ENCODE results near the gene PNKD.

Gene PNKD

GRCh38 chr2:218345491-218346236 is 75.3 kb downstream of the PNKD start:
- no peak for DNase-seq

- DNase-seq = no peak
Measured at GRCh38 chr2:218347172-218347571, 76.9 kb downstream of the PNKD start.

GRCh38 chr2:218354045-218354444 is 83.7 kb downstream of the PNKD start:
- DNase-seq = no peak

GRCh38 chr2:218354850-218355443 is 84.6 kb downstream of the PNKD start:
- no peak for DNase-seq

- DNase-seq = no peak
Measured at GRCh38 chr2:218357236-218358177, 87.2 kb downstream of the PNKD start.

- no peak for DNase-seq
Measured at GRCh38 chr2:218360453-218360852, 90.1 kb downstream of the PNKD start.

- no peak for DNase-seq
Measured at GRCh38 chr2:218362606-218363005, 92.3 kb downstream of the PNKD start.

- no peak for DNase-seq
Measured at GRCh38 chr2:218363736-218364135, 93.4 kb downstream of the PNKD start.

GRCh38 chr2:218364196-218364595 is 93.9 kb downstream of the PNKD start:
- DNase-seq = no peak

GRCh38 chr2:218366621-218367414 is 96.5 kb downstream of the PNKD start:
- DNase-seq = no peak

- DNase-seq = peak; percentile 7
Measured at GRCh38 chr2:218367415-218368149, 97.3 kb downstream of the PNKD start.

- no peak for DNase-seq
Measured at GRCh38 chr2:218368150-218368528, 97.8 kb downstream of the PNKD start.

GRCh38 chr2:218368621-218369153 is 98.4 kb downstream of the PNKD start:
- no peak for DNase-seq

- no peak for DNase-seq
Measured at GRCh38 chr2:218369330-218369729, 99.0 kb downstream of the PNKD start.

- DNase-seq = no peak
Measured at GRCh38 chr2:218370410-218371063, 100.2 kb downstream of the PNKD start.

GRCh38 chr2:218371983-218372350 is 101.6 kb downstream of the PNKD start:
- DNase-seq = no peak

- DNase-seq = no peak
Measured at GRCh38 chr2:218374795-218375194, 104.5 kb downstream of the PNKD start.

- DNase-seq = no peak
Measured at GRCh38 chr2:218375212-218375611, 104.9 kb downstream of the PNKD start.

GRCh38 chr2:218378053-218378452 is 107.7 kb downstream of the PNKD start:
- no peak for DNase-seq

GRCh38 chr2:218381916-218382366 is 111.6 kb downstream of the PNKD start, which contains the start of gene SLC11A1:
Gene SLC11A1, plus strand, starts transcription at chr2:218382273. Its CDS starts 96 bp downstream, at chr2:218382369.
- DNase-seq = no peak

- DNase-seq = no peak
Measured at GRCh38 chr2:218382785-218383184, 112.5 kb downstream of the PNKD start.
